GM13976 (cell line): Measurements from ENCODE around the gene GCC1.
"Not testable (repeated sequence)": the region's sequence is repeated elsewhere in the genome, so short reads cannot be mapped to it uniquely, and the experiment has no call there.

Source experiments
- DNase-seq: peaks from one replicate; pipeline ENCODE4 v3.0.0; 2012; ENCODE audit warnings: low spot score
- CTCF ChIP-seq: IDR thresholded peaks from 2 replicates; pipeline ENCODE4 v1.5.1; 2012; ENCODE audit warnings: borderline replicate concordance, mild to moderate bottlenecking; ENCODE audit not compliant: insufficient read depth; ENCODE audit errors: extremely low read depth, missing control alignments, control extremely low read depth
- in situ Hi-C: fragments of 300-500 bp; cut with MboI; formaldehyde crosslinking; loops from one replicate; pipeline ENCODE4 v1.12.0; 2022; ENCODE audit warnings: low sequenced_read_pairs, mixed read lengths, inconsistent platforms; ENCODE audit not compliant: unreplicated experiment

Gene GCC1

GRCh38 chr7:127571741-127572505 lies 13.5 kb downstream of the GCC1 start:
- in situ Hi-C loops, result no loop called here
- no peak for DNase-seq
- no peak for TF ChIP-seq CTCF

- in situ Hi-C loops, DNase-seq: not testable (repeated sequence)
Observed at GRCh38 chr7:127568034-127568433, 17.4 kb downstream of the GCC1 start.

- in situ Hi-C loops, result no loop called here
- TF ChIP-seq CTCF, result no peak
- no peak for DNase-seq
Observed at GRCh38 chr7:127566242-127566641, 19.2 kb downstream of the GCC1 start.

GRCh38 chr7:127557803-127558202 lies 27.6 kb downstream of the GCC1 start:
- TF ChIP-seq CTCF, result no peak
- in situ Hi-C loops, result no loop called here
- no peak for DNase-seq

- no peak for DNase-seq
- no peak for TF ChIP-seq CTCF
- in situ Hi-C loops, result no loop called here
Observed at GRCh38 chr7:127556404-127556803, 29.0 kb downstream of the GCC1 start.

- TF ChIP-seq CTCF, result no peak
- in situ Hi-C loops, result no loop called here
- DNase-seq, result no peak
Observed at GRCh38 chr7:127551941-127552340, 33.5 kb downstream of the GCC1 start.

- no peak for TF ChIP-seq CTCF
- no peak for DNase-seq
- in situ Hi-C loops, result no loop called here
Observed at GRCh38 chr7:127550247-127550646, 35.1 kb downstream of the GCC1 start.
